Stimulated activated CD4-positive, alpha-beta T cell treated with anti-CD3 and anti-CD28 coated beads, Interleukin-4, amount 100 ng/mL, for 24 hours (primary cell): ENCODE data around the gene SLC6A12.

Experiments
- DNase-seq: peaks from one replicate; pipeline ENCODE4 v3.0.0-alpha.2; 2020

SLC6A12 gene

DNA sequence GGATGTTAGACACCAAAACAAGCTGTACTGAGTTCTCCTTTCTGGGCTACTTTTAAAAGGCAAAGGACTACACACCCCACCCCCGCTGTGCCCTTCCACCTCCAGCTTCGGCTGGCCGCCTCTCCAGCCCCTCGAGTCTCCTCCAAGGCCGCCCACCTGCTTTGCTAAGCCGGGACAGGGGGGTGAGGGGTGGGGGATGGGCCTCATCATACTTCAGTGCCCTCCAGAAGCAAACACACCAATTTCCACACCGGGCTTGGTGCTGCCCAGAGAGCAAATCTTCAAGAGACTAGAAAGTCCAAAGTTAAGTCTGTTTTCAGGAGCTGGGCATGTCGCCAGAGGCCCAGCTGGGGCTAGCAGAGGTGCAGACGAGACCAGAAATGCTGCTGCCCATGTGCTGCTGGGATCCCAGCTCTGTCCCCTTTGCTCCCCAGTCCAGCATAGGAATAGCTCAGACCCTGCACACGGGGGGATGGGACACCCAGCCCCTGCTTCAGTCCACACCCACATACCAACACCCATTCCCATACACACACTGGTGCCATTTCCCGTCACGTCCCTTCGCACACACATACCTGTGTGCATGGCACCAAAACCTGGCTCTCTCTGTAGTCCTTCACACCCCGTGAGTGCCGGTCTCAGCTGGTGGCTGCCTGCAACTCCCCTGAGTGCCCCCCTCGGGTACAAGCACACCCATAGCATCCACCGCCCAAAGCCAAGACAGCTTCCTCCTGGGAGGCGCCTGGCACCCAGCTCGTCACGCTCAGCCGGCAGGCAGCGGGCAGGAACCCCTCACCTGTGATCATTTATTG is 1.0 kb downstream of the SLC6A12 start:
- no peak for DNase-seq

- no peak for DNase-seq
Measured at GRCh38 chr12:212415-212714, 1.6 kb downstream of the SLC6A12 start.

DNA sequence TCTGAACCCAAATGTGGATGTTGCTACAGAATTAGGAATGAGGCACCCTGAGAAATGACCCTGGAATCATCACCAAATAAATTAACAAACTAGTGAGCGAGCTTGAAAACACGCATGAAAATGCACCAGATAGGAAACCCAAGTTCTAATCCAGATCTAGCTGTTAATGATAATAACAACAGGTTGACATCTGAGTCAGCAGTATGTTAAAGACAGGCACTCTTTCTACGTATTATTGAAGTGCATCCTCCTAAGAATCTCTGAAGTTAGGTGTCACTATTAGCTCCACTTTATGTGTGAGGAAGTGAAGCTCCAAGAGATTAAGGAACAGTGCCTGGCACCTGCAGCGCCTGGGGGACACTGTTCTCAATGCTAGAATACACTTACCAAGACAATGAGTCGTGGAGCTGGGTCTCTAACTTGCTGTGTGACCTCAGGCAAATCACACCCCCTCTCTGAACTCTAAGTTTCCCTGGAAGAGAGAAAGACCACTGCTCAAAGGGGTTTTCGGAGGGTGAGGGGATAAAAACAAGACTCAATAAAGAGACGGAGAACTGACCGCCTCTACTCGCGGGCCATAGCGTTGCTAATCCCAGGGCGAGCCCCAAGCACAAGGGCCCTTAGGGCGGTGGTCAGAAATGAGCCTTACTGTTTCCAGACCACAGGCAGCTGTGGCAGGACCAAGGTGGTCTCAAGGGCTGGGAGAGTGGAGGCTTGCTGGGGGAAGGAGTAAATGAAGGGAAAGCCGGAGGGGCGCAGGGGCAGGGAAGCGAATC is 2.1 kb downstream of the SLC6A12 start:
- DNase-seq = no peak

DNA sequence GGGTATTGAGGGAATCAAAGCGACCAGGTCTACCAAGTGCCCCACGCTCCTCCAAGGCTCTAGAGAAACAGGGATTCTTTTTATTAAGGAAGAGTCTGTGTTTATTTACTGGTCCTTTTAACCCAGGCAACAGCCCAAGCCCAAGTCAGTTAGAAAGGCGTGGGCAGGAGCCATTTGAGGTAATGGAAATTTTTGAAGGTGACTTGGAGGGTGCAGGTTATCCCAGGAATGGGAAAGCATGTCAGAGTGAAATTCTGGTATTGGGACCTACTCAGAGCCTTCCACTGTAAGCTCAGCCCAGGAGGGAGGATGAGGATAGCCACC is 2.9 kb downstream of the SLC6A12 start:
- no peak for DNase-seq

- DNase-seq = no peak
Measured at GRCh38 chr12:210277-211141, 3.4 kb downstream of the SLC6A12 start.

GRCh38 chr12:209851-210250 is 4.1 kb downstream of the SLC6A12 start:
- DNase-seq = no peak

DNA sequence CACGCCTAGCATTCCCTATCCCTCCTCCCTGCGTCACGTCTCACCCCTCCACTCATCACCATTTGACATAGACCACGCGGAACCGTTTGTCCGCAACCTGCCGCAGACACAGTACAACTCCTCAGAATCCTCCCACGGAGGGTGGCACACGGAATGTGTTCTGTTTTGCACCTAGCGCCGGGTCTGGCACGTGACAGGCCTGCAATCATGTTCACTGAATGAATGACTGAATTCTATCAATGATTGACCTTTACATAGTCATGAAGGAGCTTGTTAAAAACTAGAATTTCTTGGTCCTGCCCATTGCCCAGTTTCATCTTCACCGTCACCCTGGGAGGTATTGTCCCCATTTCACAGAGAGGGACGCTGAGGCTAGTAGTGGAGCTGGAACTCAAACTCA is 4.7 kb downstream of the SLC6A12 start:
- DNase-seq = no peak

GRCh38 chr12:208813-209212 is 5.1 kb downstream of the SLC6A12 start:
- DNase-seq = no peak

DNA sequence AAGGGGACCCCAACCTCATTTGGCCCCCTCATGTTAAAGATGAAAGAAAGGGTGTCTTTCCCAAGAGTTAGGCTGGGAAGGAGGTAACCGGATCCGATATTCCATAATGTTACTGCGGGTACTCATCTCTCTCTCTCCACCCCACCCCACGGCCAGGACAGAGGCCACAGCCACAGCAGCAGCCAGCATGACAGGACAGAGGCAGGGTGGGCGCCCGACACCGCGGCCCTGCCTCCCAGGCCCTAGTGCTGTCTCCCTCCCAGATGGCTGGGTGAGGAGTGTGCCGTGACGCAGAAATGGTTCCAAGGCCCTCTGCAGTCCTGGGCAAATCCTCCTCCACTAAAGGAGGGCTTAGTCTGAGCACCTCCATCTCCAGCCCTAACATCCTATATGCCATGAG is 6.2 kb downstream of the SLC6A12 start:
- no peak for DNase-seq

- no peak for DNase-seq
Measured at GRCh38 chr12:206746-207440, 7.1 kb downstream of the SLC6A12 start.

DNA sequence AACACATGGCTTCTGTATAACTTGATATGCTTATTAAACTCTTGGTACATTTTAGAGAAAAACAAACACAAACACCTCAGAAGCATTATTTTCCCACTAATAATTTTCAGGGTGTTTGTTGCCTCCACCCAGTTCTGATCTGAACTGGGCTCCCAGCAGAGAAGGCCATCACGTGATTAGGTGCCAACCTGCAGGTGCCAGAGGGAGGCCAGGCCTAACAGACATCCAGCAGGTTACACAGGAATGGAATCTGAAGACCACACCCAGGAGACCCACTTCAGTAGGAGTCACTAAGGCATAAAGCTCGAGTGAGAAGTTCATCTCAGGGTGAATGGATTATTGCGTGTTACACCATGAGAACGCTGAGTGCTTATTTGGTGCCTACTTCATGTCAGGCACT is 8.9 kb downstream of the SLC6A12 start:
- DNase-seq = no peak

GRCh38 chr12:204261-204678 is 9.7 kb downstream of the SLC6A12 start:
- no peak for DNase-seq

GRCh38 chr12:203462-204260 is 10.3 kb downstream of the SLC6A12 start:
- no peak for DNase-seq

GRCh38 chr12:203074-203461 is 10.9 kb downstream of the SLC6A12 start:
- DNase-seq = no peak

GRCh38 chr12:202081-202731 is 11.8 kb downstream of the SLC6A12 start:
- no peak for DNase-seq

DNA sequence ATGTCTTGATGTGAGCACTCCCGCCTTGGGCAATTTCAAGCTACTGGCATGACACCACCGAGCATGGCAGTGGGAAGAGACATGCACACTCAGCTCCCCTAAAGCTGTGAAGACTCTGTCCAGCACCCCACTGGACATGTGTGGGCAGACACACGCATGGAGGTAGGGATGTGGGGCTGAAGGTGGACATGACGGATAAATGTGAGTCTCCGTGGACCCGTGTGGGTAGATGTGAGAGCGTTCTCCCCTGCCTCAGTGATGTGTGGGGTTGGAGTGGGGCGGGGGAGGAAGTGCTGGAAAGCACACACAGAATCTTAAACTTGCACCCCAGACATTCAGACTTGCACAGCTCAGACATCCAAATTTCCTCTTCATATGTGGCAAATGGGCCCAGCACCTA is 12.6 kb downstream of the SLC6A12 start:
- DNase-seq = no peak

DNA sequence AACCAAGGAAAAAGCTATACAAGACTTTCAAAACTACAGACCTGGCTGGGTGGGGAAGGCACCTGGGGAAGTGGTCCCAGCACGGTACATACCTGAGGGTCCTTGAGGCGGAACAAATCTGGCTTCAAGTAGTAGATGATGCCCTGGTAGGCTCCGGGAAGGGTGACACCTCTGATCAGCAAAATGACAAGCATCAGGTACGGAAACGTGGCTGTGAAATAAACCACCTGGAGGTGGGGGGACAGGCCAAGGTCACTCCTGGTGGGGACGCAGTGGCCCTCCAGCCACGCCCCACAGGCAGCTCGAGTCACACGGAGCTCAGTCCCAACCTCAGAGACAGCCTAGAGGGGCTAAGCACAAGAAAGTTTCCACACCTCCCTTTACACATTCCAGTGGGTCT is 15.3 kb downstream of the SLC6A12 start:
- no peak for DNase-seq

GRCh38 chr12:197911-198695 is 15.9 kb downstream of the SLC6A12 start:
- DNase-seq = no peak

DNA sequence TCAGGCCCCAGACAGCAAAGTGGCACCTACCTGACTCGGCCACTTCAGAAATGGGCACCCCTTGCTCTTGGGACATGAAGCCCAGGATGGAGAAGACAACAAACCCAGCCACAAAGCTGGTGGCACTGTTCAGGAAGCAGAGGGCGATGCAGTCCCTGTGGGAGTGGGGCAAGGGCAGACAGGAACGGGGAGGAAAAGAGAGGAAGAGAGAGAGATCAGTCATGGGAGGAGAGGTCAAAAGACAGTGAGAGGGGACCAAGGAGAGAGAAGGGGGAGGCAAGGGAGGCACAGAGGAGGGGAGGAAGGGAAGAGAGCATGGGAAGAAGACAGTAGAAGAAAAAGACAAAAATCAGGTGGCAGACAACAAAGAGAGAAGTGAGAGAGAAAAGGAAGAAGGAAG is 16.6 kb downstream of the SLC6A12 start:
- DNase-seq = no peak

DNA sequence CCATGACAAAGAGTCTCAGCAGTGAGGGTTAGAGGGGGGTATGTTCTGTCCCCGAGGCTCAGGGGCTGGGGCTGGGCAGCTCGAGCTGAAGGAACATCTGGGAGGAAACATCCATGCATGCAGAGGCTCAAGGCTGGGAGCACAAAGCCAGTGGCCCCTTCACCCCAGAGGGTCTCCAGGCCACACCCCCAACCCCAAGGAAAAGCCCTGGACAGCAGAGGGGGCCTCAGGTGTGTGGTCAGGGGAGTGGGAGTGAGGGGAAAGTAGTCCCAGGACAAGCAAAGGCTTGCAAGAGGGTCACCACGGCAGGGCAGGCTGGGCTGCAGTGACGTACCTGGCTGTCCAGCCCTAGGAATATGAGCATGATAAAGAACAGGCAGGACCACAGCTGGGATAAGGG is 17.5 kb downstream of the SLC6A12 start:
- DNase-seq = no peak

GRCh38 chr12:195951-196350 is 18.0 kb downstream of the SLC6A12 start:
- no peak for DNase-seq
